Activated CD4-positive, alpha-beta T cell treated with anti-CD3 and anti-CD28 coated beads, Interleukin-10, Interleukin-2, amounts not matched to agents 100 ng/mL and 50 ng/mL, durations not matched to agents 16 hours and 8 hours (primary cell): ENCODE measurements around the gene MIEF1.

ENCODE experiments used
- DNase-seq: peaks from one replicate; pipeline ENCODE4 v3.0.0-alpha.2; 2020

The MIEF1 gene

GRCh38 chr22:39471381-39472141, 30.5 kb upstream of the MIEF1 start:
- peak; percentile 8 for DNase-seq

GRCh38 chr22:39472570-39473556, 29.2 kb upstream of the MIEF1 start:
- no peak for DNase-seq

- DNase-seq = no peak
Observed at GRCh38 chr22:39473851-39474250, 28.2 kb upstream of the MIEF1 start.

GRCh38 chr22:39474351-39475111, 27.6 kb upstream of the MIEF1 start:
- DNase-seq = no peak

- DNase-seq = no peak
Observed at GRCh38 chr22:39475337-39475736, 26.8 kb upstream of the MIEF1 start.

- DNase-seq = no peak
Observed at GRCh38 chr22:39475902-39476301, 26.2 kb upstream of the MIEF1 start.

GRCh38 chr22:39476664-39477063, 25.4 kb upstream of the MIEF1 start:
- DNase-seq = no peak

- no peak for DNase-seq
Observed at GRCh38 chr22:39477542-39477941, 24.5 kb upstream of the MIEF1 start.

- peak; percentile 7 for DNase-seq
Observed at GRCh38 chr22:39478441-39478850, 23.6 kb upstream of the MIEF1 start.

- no peak for DNase-seq
Observed at GRCh38 chr22:39479254-39479653, 22.8 kb upstream of the MIEF1 start.

- no peak for DNase-seq
Observed at GRCh38 chr22:39480557-39480956, 21.5 kb upstream of the MIEF1 start.

- DNase-seq = no peak
Observed at GRCh38 chr22:39481054-39481453, 21.0 kb upstream of the MIEF1 start.

- DNase-seq = no peak
Observed at GRCh38 chr22:39481595-39481994, 20.5 kb upstream of the MIEF1 start.

GRCh38 chr22:39482768-39483167, 19.3 kb upstream of the MIEF1 start:
- no peak for DNase-seq

GRCh38 chr22:39486951-39487825, 14.9 kb upstream of the MIEF1 start:
- no peak for DNase-seq

GRCh38 chr22:39487826-39488520, 14.1 kb upstream of the MIEF1 start:
- no peak for DNase-seq

- no peak for DNase-seq
Observed at GRCh38 chr22:39488563-39489083, 13.5 kb upstream of the MIEF1 start.

- DNase-seq = no peak
Observed at GRCh38 chr22:39489094-39490068, 12.7 kb upstream of the MIEF1 start.

GRCh38 chr22:39490135-39490798, 11.8 kb upstream of the MIEF1 start:
- peak; percentile 89 for DNase-seq
